ENCODE data around the gene FLRT3.

FLRT3 gene

DNA sequence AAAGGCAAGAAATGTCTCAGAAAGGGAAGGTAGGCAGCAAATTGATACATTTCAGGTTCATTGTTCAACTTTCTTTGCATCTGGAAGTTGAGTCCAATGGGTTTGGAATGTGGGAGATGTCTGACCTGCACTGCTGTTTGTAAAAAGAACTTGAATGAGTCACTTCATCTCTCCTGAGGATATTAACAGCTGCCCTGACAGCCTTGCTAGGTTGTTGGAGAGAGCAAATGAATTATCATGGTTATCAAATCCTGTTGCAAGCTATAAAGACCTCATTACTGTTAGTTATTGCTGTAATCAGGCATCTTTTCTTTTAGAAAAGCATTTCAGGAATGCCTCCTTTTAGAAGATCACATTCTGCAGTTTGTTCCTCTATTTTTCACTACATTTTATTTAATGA is 23.0 kb upstream of the FLRT3 start:
- Histone ChIP-seq H3K4me1 (no peaks in the 10 kb centered on the region), H3K9ac (no peak overlapping the region), H3K9me3 (no peaks in the 10 kb centered on the region), H3K27me3 (no peaks in the 10 kb centered on the region), H3K4me3 (no peak overlapping the region), H3K36me3 (no peaks in the 10 kb centered on the region), H3K27ac (no peak overlapping the region), H4K20me1 (no peaks in the 10 kb centered on the region), H3K4me2 (no peak overlapping the region)
- TF ChIP-seq Cebpa-rat (IDR thresholded peaks at IDR 0.05) = no peak

DNA sequence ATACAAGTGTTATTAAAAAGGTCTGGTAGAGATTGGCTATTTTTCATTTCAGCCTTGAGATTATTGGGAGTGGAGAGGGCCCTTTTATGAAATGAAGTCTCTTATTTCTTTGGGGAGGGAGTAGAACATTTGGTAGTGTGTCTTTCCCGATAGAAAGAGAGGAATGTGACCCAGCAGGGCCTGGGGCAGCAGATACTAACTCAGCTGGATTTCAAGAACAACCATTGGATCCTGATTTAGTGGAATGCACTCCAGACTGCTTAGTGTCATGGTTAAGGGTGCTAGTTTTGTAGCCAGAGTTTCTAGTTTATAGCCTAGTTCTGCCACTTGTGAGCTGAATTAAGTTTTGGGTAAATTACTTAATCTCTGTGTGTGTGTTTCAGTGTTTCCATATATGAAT is 18.4 kb upstream of the FLRT3 start:
- H4K20me1 ChIP-seq = no peaks in the 10 kb centered on the region
- no peaks in the 10 kb centered on the region for H3K27me3 ChIP-seq
- H3K4me2 ChIP-seq = no peak overlapping the region
- H3K27ac ChIP-seq = no peak overlapping the region
- no peaks in the 10 kb centered on the region for H3K36me3 ChIP-seq
- no peak for TF ChIP-seq Cebpa-rat (IDR thresholded peaks at IDR 0.05)
- H3K9ac ChIP-seq = no peak overlapping the region
- no peaks in the 10 kb centered on the region for H3K9me3 ChIP-seq
- H3K4me3 ChIP-seq = no peak overlapping the region
- H3K4me1 ChIP-seq = no peaks in the 10 kb centered on the region

DNA sequence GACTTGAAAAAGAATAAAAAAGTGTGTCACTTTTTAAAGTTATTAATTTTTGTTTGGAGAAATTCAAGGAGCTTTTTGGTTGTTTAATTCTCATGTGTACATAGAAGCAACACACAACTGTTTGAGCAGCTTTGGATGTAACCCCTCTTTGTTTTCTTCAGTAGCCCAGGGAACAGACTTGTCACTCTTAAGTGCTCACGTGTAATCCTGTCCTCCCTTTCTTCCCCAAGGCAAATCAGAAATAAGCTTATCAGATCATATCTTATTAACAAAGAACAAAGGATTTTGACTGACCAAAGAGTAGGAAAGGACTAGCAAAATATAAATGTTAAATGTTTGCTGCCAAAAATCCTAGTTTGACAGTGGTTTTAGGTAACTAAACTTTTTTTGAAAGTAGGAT is 7.3 kb upstream of the FLRT3 start:
- Histone ChIP-seq H3K36me3 (no peaks in the 10 kb centered on the region), H3K27ac (no peak overlapping the region), H3K4me3 (no peak overlapping the region), H3K27me3 (no peaks in the 10 kb centered on the region), H3K9ac (no peak overlapping the region), H3K4me1 (no peaks in the 10 kb centered on the region), H3K9me3 (no peaks in the 10 kb centered on the region), H4K20me1 (no peaks in the 10 kb centered on the region), H3K4me2 (no peak overlapping the region)
- no peak for TF ChIP-seq Cebpa-rat (IDR thresholded peaks at IDR 0.05)

DNA sequence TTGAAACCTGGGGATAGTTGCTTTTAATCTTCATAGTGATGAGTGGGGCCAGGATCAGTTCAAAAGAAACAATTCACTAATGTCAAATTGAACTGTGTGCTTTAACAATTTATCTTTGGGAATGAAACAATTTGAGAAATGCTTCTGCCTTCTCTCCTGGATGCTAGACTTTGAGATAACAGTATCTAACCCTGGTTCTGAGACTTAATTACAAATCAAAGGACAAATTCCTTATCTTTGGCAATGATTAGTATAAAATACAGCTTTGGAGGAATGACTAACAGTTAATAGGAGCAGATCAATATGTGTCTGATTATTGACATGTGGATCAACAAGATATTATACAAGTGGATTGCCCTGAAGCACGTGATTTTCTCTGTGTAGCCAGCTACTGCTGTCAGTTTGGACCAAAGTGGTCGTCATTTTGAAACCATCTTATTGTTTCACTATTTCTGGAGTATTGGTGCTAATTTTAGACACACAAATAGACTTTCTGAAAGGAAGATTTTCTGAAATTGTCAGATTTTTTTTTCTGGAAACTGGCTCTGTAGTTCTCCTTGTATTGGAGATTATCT is 6.2 kb upstream of the FLRT3 start:
- no peaks in the 10 kb centered on the region for H3K4me1 ChIP-seq
- no peak overlapping the region for H3K4me3 ChIP-seq
- no peak overlapping the region for H3K9ac ChIP-seq
- no peaks in the 10 kb centered on the region for H3K27me3 ChIP-seq
- no peak overlapping the region for H3K27ac ChIP-seq
- no peaks in the 10 kb centered on the region for H3K36me3 ChIP-seq
- H3K9me3 ChIP-seq = no peaks in the 10 kb centered on the region
- TF ChIP-seq Cebpa-rat (IDR thresholded peaks at IDR 0.05) = no peak
- no peak overlapping the region for H3K4me2 ChIP-seq
- H4K20me1 ChIP-seq = no peaks in the 10 kb centered on the region

DNA sequence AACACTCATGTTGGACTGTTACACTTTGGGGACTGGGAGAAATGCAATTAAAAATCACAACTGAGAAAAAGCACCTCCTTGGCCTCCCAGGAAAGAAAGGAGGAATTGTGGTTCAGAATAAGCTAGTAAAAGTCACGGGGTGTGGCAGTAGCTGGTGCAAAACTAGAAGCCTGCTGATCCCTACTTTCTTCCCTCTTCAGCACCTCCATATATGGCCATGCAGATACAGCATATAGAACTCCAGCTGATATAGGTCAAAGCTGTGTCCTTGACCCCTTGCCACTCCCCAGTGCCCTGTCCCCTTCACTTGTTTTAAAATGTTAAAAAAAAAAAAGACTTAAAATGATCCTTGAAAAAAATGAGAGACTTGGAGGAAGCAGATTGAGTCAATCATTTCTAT is 5.5 kb upstream of the FLRT3 start:
- no peaks in the 10 kb centered on the region for H4K20me1 ChIP-seq
- H3K4me3 ChIP-seq = no peak overlapping the region
- no peaks in the 10 kb centered on the region for H3K27me3 ChIP-seq

DNA sequence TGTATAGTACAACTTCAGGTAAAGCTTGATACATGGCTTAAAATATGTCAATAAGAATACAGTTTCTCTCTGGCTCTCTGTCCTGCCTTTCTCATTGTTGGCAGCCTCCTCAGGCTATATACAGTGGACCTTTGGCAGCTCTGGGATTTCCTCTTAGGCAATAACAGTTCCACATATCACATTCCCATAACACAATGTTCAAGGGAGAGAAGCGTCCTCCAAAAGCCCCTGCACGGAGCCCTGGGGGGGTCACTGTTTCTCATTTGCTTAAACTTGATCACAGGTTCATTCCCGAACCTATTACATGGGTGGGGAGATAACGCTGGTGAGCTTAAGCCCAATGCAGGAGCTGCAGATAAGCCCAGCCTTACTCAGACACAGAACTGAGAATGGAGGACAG is 4.4 kb upstream of the FLRT3 start:
- no peak overlapping the region for H3K27ac ChIP-seq
- no peaks in the 10 kb centered on the region; the same call in 1 of the 2 replicates for H3K4me1 ChIP-seq
- H3K9ac ChIP-seq = no peak overlapping the region
- no peak for TF ChIP-seq Cebpa-rat (IDR thresholded peaks at IDR 0.05)
- H3K27me3 ChIP-seq = no peaks in the 10 kb centered on the region
- no peaks in the 10 kb centered on the region for H3K36me3 ChIP-seq
- no peak overlapping the region for H3K4me2 ChIP-seq
- no peaks in the 10 kb centered on the region for H3K9me3 ChIP-seq
- H4K20me1 ChIP-seq = no peaks in the 10 kb centered on the region
- H3K4me3 ChIP-seq = no peak overlapping the region

More for the DNA sequence above, 5.5 kb upstream of the FLRT3 start:
- Histone ChIP-seq H3K36me3 (no peaks in the 10 kb centered on the region), H3K4me2 (no peak overlapping the region), H3K9ac (no peak overlapping the region), H3K27ac (no peak overlapping the region), H3K4me1 (no peaks in the 10 kb centered on the region), H3K9me3 (no peaks in the 10 kb centered on the region)
- TF ChIP-seq Cebpa-rat (IDR thresholded peaks at IDR 0.05) = no peak

DNA sequence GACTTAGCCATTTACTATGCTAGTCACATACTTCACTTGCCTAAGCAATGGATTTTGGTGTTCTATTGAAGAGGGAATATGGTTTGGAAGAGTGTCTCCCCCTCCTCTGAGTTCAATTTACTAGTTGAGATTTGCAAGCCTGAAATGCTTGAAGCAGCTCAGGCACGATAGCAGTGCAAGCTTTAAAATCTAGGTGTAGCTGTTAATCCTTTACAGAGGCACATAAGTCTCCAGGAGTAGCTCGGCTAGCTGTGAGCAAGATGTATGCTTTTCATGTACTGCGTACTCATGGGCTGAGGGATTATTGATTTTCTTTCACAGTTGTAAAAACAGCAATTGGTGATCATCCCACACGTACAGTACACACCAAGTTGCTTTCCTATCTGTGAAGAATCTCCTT is 726 bp downstream of the FLRT3 start:
- Histone ChIP-seq H3K4me2 (peak overlapping the region; percentile 76), H3K36me3 (no peaks in the 10 kb centered on the region), H3K27ac (no peak overlapping the region), H4K20me1 (no peaks in the 10 kb centered on the region), H3K4me1 (peaks cover 8% of the 10 kb centered on the region; the same call in 1 of the 2 replicates), H3K4me3 (no peak overlapping the region; the same call in 1 of the 2 replicates), H3K9me3 (no peaks in the 10 kb centered on the region), H3K27me3 (no peaks in the 10 kb centered on the region), H3K9ac (no peak overlapping the region)
- TF ChIP-seq Cebpa-rat (IDR thresholded peaks at IDR 0.05) = no peak

DNA sequence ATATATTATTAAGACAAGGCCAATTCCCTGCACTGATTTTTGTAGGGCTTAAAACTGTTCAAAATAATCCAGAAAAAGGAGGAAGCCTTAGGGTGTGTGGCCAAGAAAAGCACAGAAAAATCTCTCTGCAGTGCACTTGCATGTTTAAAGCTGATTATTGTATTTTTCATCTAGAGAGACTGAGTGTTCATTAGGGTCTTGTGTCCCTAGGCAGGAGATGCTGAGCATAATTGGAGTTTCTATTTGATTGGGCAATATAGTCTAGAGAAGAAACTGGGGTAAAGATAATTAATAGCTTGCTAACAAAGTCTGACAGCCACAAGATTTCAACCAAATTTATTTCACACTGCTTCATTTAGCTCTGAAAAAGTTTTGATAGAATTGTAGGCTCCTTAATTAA is 2.4 kb downstream of the FLRT3 start:
- TF ChIP-seq Cebpa-rat (IDR thresholded peaks at IDR 0.05) = no peak
- H3K9ac ChIP-seq = no peak overlapping the region
- no peak overlapping the region for H3K4me3 ChIP-seq
- no peak overlapping the region for H3K27ac ChIP-seq
- no peaks in the 10 kb centered on the region for H3K9me3 ChIP-seq
- peaks cover 8% of the 10 kb centered on the region; the same call in 1 of the 2 replicates for H3K4me1 ChIP-seq
- no peak overlapping the region for H3K4me2 ChIP-seq
- H3K27me3 ChIP-seq = no peaks in the 10 kb centered on the region
- H4K20me1 ChIP-seq = no peaks in the 10 kb centered on the region
- H3K36me3 ChIP-seq = no peaks in the 10 kb centered on the region

DNA sequence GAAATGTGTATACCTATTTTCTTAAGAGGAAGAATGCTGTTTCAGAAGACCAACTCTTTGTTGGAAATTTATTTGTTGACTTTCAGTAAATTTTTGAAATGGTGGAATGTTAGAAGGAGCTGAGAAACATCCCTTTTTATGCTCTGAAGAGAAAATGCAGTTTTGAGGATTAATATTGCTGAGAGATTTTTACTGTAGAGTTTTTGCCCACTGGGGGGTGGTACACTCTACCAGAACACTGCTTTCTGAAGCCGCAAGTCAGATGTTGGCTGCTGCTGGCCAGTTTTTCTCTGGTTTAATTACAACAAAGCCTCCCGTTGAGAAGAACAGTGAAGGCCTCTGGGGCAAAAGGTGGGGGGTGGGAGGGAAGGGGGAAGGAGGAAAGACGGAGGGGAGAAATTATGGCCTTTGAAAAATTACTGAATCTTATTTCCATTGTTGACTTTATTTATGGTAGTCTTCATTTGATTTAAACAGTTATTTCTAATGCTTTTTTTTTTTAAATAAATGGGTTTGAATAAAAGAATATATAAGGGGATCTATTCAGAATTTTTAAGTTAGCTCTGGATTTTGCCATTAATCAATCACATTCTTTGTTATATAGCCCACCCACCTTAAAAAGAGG is 3.0 kb downstream of the FLRT3 start:
- Histone ChIP-seq H3K9me3 (no peaks in the 10 kb centered on the region), H3K4me1 (peaks cover 8% of the 10 kb centered on the region; the same call in 1 of the 2 replicates), H3K27me3 (no peaks in the 10 kb centered on the region), H3K27ac (no peak overlapping the region), H3K36me3 (no peaks in the 10 kb centered on the region), H4K20me1 (no peaks in the 10 kb centered on the region), H3K4me2 (peak overlapping the region; percentile 33), H3K9ac (no peak overlapping the region), H3K4me3 (no peak overlapping the region)
- no peak for TF ChIP-seq Cebpa-rat (IDR thresholded peaks at IDR 0.05)

DNA sequence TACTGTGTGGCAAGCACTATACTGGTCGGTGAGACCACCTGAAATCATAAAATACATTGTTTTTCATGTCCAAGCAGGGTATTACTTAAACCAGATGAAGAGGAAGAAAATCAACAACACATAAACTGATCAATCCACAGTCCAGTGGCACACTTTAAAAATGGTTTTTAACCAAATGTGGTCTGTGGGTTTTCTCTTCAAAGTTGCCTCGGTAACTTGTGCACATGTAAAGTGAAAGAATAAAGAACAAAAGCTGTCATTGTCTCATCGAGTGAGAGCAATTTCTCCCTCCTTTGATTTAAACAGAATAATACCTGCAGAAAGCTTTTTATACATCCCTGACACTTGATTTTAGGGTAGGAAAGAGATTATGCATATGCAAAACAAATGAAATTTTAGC is 3.7 kb downstream of the FLRT3 start:
- Histone ChIP-seq H3K36me3 (no peaks in the 10 kb centered on the region), H3K9ac (0 out of 2 replicates have a peak overlapping the region, but pooled peaks have one; percentile 17), H3K4me3 (no peak overlapping the region), H4K20me1 (no peaks in the 10 kb centered on the region), H3K4me2 (peak overlapping the region; percentile 33), H3K27me3 (no peaks in the 10 kb centered on the region), H3K4me1 (peaks cover 8% of the 10 kb centered on the region; the same call in 1 of the 2 replicates), H3K9me3 (no peaks in the 10 kb centered on the region), H3K27ac (no peak overlapping the region)
- no peak for TF ChIP-seq Cebpa-rat (IDR thresholded peaks at IDR 0.05)

Data from BLaER1 (cell line).